ENCODE data around the gene CNTLN.
"Not testable (repeated sequence)": the region's sequence is repeated elsewhere in the genome, so short reads cannot be mapped to it uniquely, and the experiment has no call there.

Gene CNTLN

GRCh38 chr9:17401858-17402257 lies 267.0 kb downstream of the CNTLN start:
- no peak for DNase-seq (ENCODE audit: low read depth, low spot score)

- no peak for DNase-seq (ENCODE audit: low read depth, low spot score)
Observed at GRCh38 chr9:17402309-17402708, 267.5 kb downstream of the CNTLN start.

DNA sequence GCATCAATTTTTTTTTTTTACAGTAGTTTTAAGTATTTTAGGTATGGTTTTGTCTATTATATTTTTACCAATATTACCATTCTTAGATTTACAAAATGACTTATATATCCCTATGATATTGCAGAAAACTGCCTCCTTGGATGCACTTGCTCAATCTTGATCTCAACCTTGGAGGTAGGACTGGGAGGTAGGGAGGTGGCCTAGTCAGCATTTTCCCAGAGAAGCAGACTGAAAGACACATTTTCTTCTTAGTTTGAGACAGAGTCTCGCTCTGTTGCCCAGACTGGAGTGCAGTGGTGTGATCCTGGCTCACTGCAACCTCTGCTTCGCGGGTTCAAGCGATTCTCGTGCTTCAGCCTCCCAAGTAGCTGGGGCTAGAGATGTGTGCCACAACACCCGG lies 268.7 kb downstream of the CNTLN start:
- no peak for DNase-seq (ENCODE audit: low read depth, low spot score)

GRCh38 chr9:17414986-17415385 lies 280.1 kb downstream of the CNTLN start:
- DNase-seq (ENCODE audit: low read depth, low spot score), result no peak

DNA sequence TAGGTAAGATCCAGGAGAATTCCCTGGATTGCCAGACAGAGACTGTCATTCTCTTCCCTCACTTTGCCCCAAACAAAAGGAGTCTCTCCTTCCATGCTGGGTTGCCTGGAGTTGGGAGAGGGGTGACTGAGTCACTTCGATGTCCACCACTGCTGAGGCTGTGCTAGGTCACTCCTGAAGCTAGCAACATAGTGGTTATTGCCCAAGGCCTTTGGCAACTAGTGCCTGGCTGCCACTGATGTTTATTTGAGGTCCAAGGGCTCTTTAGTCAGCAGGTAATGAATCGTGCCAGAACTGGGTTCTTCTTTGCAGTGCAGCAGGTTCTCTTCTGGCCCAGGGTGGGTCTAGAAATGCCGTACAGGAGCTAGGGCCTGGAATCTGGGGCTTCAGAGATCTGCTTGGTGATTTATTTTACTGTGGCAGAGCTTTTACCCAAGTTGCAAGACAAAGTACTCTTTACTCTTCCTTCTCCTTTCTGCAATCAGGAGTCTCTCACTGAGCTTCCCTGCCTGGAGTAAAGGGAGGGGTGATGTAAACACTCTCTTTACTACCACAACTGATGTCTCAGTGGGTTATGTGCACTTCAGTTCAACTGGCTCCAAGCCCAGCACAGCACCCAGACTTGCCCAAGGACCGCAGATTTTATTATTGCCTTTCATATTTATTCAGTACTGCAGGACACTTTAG lies 288.3 kb downstream of the CNTLN start:
- no peak for DNase-seq (ENCODE audit: low read depth, low spot score)

GRCh38 chr9:17423681-17424011 lies 288.8 kb downstream of the CNTLN start:
- DNase-seq (ENCODE audit: low read depth, low spot score), result no peak

DNA sequence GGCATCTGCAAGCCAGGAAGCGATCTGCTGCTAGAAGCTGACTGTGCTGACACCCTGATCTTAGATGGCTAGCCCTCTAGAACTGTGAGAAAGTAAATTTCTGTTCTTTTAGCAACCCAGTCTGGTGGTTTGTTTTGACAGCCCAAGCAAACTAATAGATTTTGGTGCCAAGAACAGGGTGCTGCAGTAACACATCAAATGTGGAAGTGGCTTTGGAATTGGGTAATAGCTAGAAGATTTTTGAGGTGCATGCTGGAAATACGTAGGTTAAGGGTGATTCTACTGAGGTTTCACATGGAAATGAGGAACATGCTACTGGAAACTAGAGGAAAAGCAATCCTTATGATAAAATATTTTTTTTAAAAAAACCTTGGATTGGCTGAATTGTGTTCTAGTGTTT lies 290.5 kb downstream of the CNTLN start:
- DNase-seq (ENCODE audit: low read depth, low spot score), result no peak

- DNase-seq (ENCODE audit: low read depth, low spot score), result no peak
Observed at GRCh38 chr9:17433526-17433925, 298.7 kb downstream of the CNTLN start.

DNA sequence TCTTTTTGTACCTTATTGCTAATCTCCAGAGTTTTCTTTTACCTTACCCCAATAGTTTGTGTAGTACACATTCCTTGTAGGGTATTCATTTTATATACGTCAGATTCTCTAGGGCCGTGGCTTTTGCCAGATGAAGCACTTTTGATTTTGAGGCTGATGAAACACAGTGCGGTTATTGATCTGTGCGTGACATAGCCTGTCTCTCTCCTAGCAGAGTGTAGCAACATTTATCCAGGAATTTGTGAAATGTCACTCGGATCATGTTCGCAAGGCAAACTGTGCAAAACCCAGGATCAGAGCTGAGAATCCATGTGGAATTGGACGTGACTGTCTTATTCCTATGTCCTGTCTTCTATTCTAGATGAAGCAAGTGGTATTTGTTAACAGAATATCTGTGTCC lies 302.0 kb downstream of the CNTLN start:
- DNase-seq (ENCODE audit: low read depth, low spot score), result no peak

- DNase-seq (ENCODE audit: low read depth, low spot score), result no peak
Observed at GRCh38 chr9:17437813-17438212, 303.0 kb downstream of the CNTLN start.

DNA sequence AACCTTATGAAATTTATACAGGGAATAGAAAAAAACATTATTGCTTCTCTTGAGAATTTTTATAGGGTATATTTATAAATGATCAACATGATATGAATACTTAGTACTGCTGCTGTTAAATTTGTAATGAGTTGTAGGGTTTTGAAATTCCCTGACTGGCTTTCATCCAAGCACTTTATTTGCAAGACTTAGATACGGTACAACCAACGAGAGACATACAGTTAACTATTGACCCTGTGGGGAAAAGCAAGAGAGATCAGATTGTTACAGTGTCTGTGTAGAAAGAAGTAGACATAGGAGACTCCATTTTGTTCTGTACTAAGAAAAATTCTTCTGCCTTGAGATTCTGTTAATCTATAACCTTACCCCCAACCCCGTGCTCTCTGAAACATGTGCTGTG lies 310.3 kb downstream of the CNTLN start:
- not testable (repeated sequence) for DNase-seq (ENCODE audit: low read depth, low spot score)

DNA sequence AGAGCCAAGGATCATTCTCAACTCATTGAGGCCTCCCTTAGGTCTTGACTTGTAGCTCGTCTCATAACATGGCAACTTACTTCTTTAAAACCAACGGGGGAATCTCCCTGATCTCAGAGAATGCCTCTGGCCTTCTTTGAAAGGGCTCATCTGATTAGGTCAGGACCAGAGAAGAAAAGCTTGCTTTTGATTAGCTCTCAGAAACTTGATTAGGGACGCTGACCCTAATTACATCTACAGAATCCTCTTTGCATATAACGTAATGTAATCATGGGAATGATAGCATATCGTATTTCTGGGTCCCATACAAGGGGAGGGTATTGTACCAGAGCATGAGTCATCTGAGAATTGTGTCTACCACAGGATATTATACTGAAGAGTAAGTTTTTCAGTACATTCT lies 318.9 kb downstream of the CNTLN start:
- no peak for DNase-seq (ENCODE audit: low read depth, low spot score)

DNA sequence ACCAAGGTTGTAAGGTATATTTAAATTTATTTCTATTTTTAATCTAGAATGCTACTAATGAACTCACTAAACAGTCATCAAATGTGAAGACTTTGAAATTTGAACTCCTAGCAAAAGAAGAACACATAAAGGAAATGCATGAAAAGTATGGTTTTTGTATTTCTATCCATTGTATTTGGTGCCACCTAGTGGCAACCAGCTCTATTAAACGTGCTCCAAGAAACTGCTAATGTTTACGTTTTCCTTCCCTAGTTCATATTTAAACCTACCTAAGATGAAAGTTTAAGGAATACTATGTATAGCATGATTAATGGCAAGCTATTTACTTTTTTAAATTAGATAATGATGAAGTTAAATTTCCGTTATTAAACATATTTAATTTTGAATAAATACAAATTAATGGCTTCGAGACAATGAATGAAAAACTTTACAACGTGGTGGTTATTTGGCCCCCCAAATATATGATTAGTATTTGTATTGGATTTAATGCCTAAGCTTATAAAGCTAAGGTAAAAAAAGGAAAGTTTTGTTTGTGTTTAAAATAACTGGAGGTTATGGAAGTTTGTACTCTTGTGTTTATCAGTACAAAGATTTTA lies 328.1 kb downstream of the CNTLN start:
- no peak for DNase-seq (ENCODE audit: low read depth, low spot score)

GRCh38 chr9:17470036-17470813 lies 335.4 kb downstream of the CNTLN start:
- DNase-seq (ENCODE audit: low read depth, low spot score), result no peak

- DNase-seq (ENCODE audit: low read depth, low spot score), result no peak
Observed at GRCh38 chr9:17472126-17472525, 337.3 kb downstream of the CNTLN start.

DNA sequence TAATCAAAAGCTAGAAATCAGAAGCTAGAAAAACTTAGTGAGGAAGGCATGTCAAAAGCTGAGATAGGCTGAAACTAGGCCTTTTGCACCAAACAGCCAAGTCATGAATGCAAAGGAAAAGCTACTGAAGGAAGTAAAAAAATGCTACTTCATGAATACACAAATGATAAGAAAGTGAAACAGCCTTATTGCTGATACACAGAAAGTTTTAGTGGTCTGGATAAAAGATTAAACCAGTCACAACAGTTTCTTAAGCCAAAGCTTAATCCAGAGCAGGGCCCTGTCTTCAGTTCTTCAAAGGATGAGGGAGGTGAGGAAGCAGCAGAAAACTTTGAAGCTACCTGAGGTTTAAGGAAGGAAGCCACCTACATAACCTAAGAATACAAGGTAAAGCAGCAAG lies 341.6 kb downstream of the CNTLN start:
- no peak for DNase-seq (ENCODE audit: low read depth, low spot score)

DNA sequence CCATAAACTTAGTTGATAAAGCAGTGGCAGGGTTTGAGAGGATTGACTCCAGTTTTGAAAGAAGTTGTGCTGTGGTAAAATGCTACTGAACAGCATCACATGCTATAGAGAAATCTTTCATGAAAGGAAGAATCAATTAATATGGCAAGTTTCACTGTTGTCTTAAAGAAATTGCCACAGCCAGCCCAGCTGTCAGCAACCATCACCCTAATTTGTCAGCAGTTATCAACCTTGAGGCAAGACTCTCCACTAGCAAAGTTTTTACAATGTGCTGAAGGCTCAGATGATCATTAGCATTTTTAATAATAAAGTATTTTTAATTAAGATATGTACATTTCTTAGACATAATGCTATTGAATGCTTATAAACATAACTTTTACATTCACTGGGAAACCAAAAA lies 343.0 kb downstream of the CNTLN start:
- DNase-seq (ENCODE audit: low read depth, low spot score), result no peak

DNA sequence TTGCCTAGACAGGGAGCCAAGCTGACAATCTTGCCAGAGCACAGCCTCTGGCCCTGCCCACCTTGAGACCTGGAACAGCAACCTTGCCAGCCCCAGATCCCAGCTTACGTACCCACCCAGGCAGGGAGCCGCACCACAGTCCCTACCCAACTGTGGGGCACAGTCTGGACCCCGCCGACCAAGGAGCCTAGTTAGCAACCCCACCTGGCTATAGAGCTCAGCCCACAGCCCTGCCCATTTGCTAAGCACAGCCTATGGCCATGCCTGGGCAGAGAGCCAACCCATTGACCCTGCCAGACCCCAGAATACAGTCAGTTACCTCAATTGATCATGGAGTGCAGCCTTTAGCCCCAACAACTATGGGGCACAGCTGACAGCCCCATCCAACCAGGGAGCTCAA lies 346.1 kb downstream of the CNTLN start:
- DNase-seq (ENCODE audit: low read depth, low spot score), result no peak

- DNase-seq (ENCODE audit: low read depth, low spot score), result no peak
Observed at GRCh38 chr9:17481565-17481964, 346.7 kb downstream of the CNTLN start.

- no peak for DNase-seq (ENCODE audit: low read depth, low spot score)
Observed at GRCh38 chr9:17484906-17485305, 350.1 kb downstream of the CNTLN start.

DNA sequence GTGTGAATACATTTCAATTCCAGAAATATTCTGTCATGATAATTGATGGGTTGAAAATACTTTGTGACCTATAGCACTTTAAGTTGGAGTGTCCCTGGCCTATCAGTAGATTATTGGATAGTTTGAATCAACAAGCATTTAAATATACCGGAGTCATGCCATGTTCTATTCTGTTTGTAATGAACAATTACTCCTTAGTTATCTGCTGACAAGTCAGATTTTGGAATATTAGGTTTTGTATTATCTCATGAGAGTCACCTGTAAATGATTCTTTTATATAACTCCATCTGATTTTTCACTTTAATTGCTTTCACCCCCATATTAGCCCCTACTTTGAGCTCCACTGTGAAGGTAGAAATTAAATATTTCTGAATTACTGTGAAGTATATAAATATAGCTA lies 351.6 kb downstream of the CNTLN start:
- no peak for DNase-seq (ENCODE audit: low read depth, low spot score)

- no peak for DNase-seq (ENCODE audit: low read depth, low spot score)
Observed at GRCh38 chr9:17487467-17487866, 352.6 kb downstream of the CNTLN start.

DNA sequence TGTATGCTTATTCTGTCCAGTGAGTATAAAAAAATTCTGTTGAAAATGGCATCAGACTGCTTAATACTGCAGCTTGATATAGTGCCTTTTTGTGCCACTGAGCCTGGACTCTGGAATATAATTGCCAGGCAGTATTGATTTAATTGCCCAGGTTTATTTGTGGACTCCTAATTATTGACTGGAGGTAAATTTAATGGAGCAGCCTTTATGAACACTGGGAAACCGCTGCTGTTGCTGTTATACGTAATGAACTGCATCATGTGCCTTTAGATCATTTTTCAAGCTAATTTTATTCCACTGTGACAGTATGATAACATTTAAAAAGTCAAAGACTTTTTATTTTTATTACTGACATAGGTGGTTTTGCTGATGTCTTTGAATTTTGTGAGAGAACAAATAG lies 353.8 kb downstream of the CNTLN start:
- DNase-seq (ENCODE audit: low read depth, low spot score), result no peak
